GM23338 (cell line): ENCODE data around the gene ADAMTS13. TPM values are rescaled to one million over a fixed set of nuclear protein-coding genes. Genes with fewer than 3 reads are reported as not detected.

Experiments
- ATAC-seq: fragments of 200-7000 bp; cut with Tn5 transposase; 3 replicates; pipeline ENCODE4 v1.9.1; 2020
- DNase-seq: peaks from one replicate; pipeline ENCODE4 v3.0.0-alpha.2; 2015; ENCODE audit warnings: low spot score
- H2AFZ ChIP-seq: fragments of 200-600 bp; sonication (generic); 2 replicates; pipeline ENCODE4 v1.8.0; 2016; ENCODE audit warnings: antibody characterized with exemption, mild to moderate bottlenecking, moderate library complexity
- H3F3A ChIP-seq: fragments of 200-600 bp; sonication (generic); replicated peaks from 2 replicates; pipeline ENCODE4 v1.8.0; 2017; ENCODE audit warnings: antibody characterized with exemption, mixed run types, low read depth
- H3K27ac ChIP-seq: fragments of 200-600 bp; sonication (generic); 2 replicates; pipeline ENCODE4 v1.6.1; 2016; ENCODE audit warnings: low read depth
- H3K27me3 ChIP-seq: fragments of 200-600 bp; sonication (generic); 2 replicates; pipeline ENCODE4 v1.8.0; 2016; ENCODE audit warnings: mild to moderate bottlenecking, mixed run types, moderate library complexity; ENCODE audit not compliant: insufficient read depth
- H3K36me3 ChIP-seq: fragments of 200-600 bp; sonication (generic); 2 replicates; pipeline ENCODE4 v1.8.0; 2016; ENCODE audit warnings: mild to moderate bottlenecking; ENCODE audit not compliant: insufficient read depth
- H3K4me1 ChIP-seq: fragments of 200-600 bp; sonication (generic); 2 replicates; pipeline ENCODE4 v1.8.0; 2016; ENCODE audit warnings: mild to moderate bottlenecking, moderate library complexity; ENCODE audit not compliant: insufficient read depth
- H3K4me2 ChIP-seq: fragments of 200-600 bp; sonication (generic); 2 replicates; pipeline ENCODE4 v1.7.1; 2017; ENCODE audit warnings: mixed run types
- H3K4me3 ChIP-seq: fragments of 200-600 bp; sonication (generic); 2 replicates; pipeline ENCODE4 v1.6.1; 2016; ENCODE audit warnings: mixed run types
- H3K79me2 ChIP-seq: fragments of 200-600 bp; sonication (generic); replicated peaks from 2 replicates; pipeline ENCODE4 v1.8.0; 2017; ENCODE audit warnings: mild to moderate bottlenecking; ENCODE audit not compliant: insufficient read depth
- H3K9me2 ChIP-seq: fragments of 200-600 bp; sonication (generic); 2 replicates; pipeline ENCODE4 v1.8.0; 2017; ENCODE audit not compliant: insufficient read depth
- H4K20me1 ChIP-seq: fragments of 200-600 bp; sonication (generic); replicated peaks from 2 replicates; pipeline ENCODE4 v1.8.0; 2017; ENCODE audit warnings: mild to moderate bottlenecking; ENCODE audit not compliant: insufficient read depth
- H3K27ac Mint-ChIP-seq: 2 replicates; pipeline ENCODE4 v1.8.0; 2020; ENCODE audit warnings: inconsistent platforms, mild to moderate bottlenecking, moderate library complexity, mixed read lengths
- H3K27me3 Mint-ChIP-seq: 3 replicates; pipeline ENCODE4 v1.8.0; 2022; ENCODE audit warnings: low read depth, mild to moderate bottlenecking, moderate library complexity, mixed read lengths, inconsistent platforms; ENCODE audit not compliant: insufficient read depth, poor library complexity
- H3K36me3 Mint-ChIP-seq: 3 replicates; pipeline ENCODE4 v1.8.0; 2021; ENCODE audit warnings: low read depth, mild to moderate bottlenecking, inconsistent platforms, moderate library complexity, mixed read lengths
- H3K4me1 Mint-ChIP-seq: 3 replicates; pipeline ENCODE4 v1.8.0; 2020; ENCODE audit warnings: mild to moderate bottlenecking, inconsistent platforms, mixed read lengths
- H3K4me3 Mint-ChIP-seq: 3 replicates; pipeline ENCODE4 v1.8.0; 2021; ENCODE audit warnings: moderate library complexity, mild to moderate bottlenecking, inconsistent platforms, mixed read lengths
- H3K9me3 Mint-ChIP-seq: 3 replicates; pipeline ENCODE4 v1.8.0; 2020; ENCODE audit warnings: moderate library complexity, mild to moderate bottlenecking, inconsistent platforms, mixed read lengths
- CREB1 ChIP-seq: fragments of 250-450 bp; sonication (Bioruptor Pico); IDR thresholded peaks from 2 replicates; pipeline ENCODE4 v1.5.0; 2020; ENCODE audit warnings: low read depth, mild to moderate bottlenecking, moderate library complexity
- CTCF ChIP-seq, 2 experiments: fragments of 200-600 bp in 1 of 2; sonication (generic) in 1 of 2; conservative IDR thresholded peaks; 2 replicates each; pipeline versions ENCODE4 v1.5.1 to v1.6.1; 2016 to 2017; ENCODE audit warnings: antibody characterized with exemption in 2 of 2, low read depth in 2 of 2, mild to moderate bottlenecking in 2 of 2, moderate library complexity in 1 of 2
- JUNB ChIP-seq: IDR thresholded peaks from one replicate; pipeline ENCODE4 v1.6.1; 2016; ENCODE audit warnings: antibody characterized with exemption; ENCODE audit not compliant: unreplicated experiment
- POLR2AphosphoS5 ChIP-seq: IDR thresholded peaks from 2 replicates; pipeline ENCODE4 v1.6.1; 2016; ENCODE audit warnings: antibody characterized with exemption, low read depth
- REST ChIP-seq: IDR thresholded peaks from one replicate; pipeline ENCODE4 v1.6.1; 2018; ENCODE audit warnings: antibody characterized with exemption; ENCODE audit not compliant: unreplicated experiment
- ZNF114 ChIP-seq: fragments of 250-450 bp; sonication (Bioruptor Pico); IDR thresholded peaks from 2 replicates; pipeline ENCODE4 v1.5.0; 2020; ENCODE audit warnings: mild to moderate bottlenecking, moderate library complexity
- ZNF331 ChIP-seq: fragments of 250-450 bp; sonication (Bioruptor Pico); IDR thresholded peaks from 2 replicates; pipeline ENCODE4 v1.5.0; 2020; ENCODE audit warnings: low read depth, mild to moderate bottlenecking, moderate library complexity
- ZNF462 ChIP-seq: fragments of 250-450 bp; sonication (Bioruptor Pico); IDR thresholded peaks from 2 replicates; pipeline ENCODE4 v1.5.0; 2020; ENCODE audit warnings: mild to moderate bottlenecking, moderate library complexity
- polyA plus RNA-seq: library from polyadenylated mRNA; unstranded; fragments of >200 nt; fragmentation: Nextera tagmentation; extraction: Ambion mirVana; gene quantifications from 2 replicates; pipeline ENCODE4 v1.2.1, GENCODE V29; 2016
- total RNA-seq: library from RNA; depleted of rRNA; stranded (reverse); fragments of >200 nt; shearing (Covaris generic); gene quantifications from 2 replicates; pipeline ENCODE4 v1.2.3, GENCODE V29; 2014

ADAMTS13 gene
- total and polyA plus RNA-seq, 2 experiments from 2014 or later, result 6.0 TPM

DNA sequence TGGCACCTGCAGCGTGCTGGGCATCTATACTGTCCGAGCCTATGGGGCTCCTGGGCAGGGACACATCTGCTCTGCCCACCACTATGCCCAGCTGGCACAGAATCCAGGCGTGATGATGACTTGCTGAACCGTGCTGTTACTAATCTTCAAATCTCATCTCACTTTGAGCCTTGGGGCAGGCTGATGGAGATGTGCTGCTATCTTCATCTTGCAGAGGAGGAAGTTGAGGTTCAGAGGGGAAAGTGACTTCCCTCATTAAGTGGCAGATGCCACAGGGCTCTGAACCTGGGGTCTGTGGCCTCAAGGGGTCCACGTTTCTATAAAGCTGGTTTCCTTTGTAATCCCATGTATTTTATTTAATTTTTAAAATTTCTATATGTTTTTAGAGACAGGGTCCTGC, 52.0 kb downstream of the ADAMTS13 start:
- 0 out of 3 replicates have a peak, but pooled peaks cover 2% of the 10 kb centered on the region for H3K4me1 Mint-ChIP-seq
- no peaks in the 10 kb centered on the region for H3K9me3 Mint-ChIP-seq
- no peak overlapping the region for H2AFZ ChIP-seq
- H3K9me2 ChIP-seq, result no peaks in the 10 kb centered on the region
- peaks cover 3% of the 10 kb centered on the region; the same call in 1 of the 2 replicates for H3K36me3 ChIP-seq
- no peak overlapping the region for H3K27ac Mint-ChIP-seq
- no peaks in the 10 kb centered on the region for H3K27me3 ChIP-seq
- peaks cover 9% of the 10 kb centered on the region; the same call in 2 of the 3 replicates for H3K36me3 Mint-ChIP-seq
- H3K4me2 ChIP-seq, result no peak overlapping the region
- ATAC-seq, result no peak
- H3F3A ChIP-seq, result peaks cover 2% of the 10 kb centered on the region; the same call in 1 of the 2 replicates
- H3K27ac ChIP-seq, result no peak overlapping the region
- H3K4me3 Mint-ChIP-seq, result no peak overlapping the region
- H3K27me3 Mint-ChIP-seq, result peaks cover 9% of the 10 kb centered on the region
- DNase-seq, result no peak
- H4K20me1 ChIP-seq, result peaks cover 8% of the 10 kb centered on the region; the same call in 1 of the 2 replicates
- H3K4me3 ChIP-seq, result no peak overlapping the region
- TF ChIP-seq CTCF (conservative IDR thresholded peaks at IDR 0.05; ENCODE audit: low read depth in 2 of 2) (no peak), ZNF462 (CRISPR knock-in tag) (no peak), ZNF331 (CRISPR knock-in tag) (no peak), CREB1 (CRISPR knock-in tag) (no peak), ZNF114 (CRISPR knock-in tag) (no peak), POLR2AphosphoS5 (no peak), JUNB (no peak), REST (no peak)
- peaks cover 8% of the 10 kb centered on the region for H3K4me1 ChIP-seq
- peaks cover 16% of the 10 kb centered on the region for H3K79me2 ChIP-seq
